Panc1 (cell line): ENCODE results near the gene KRT38.

ENCODE experiments used
- POLR2AphosphoS5 ChIP-seq: IDR thresholded peaks from 2 replicates; pipeline ENCODE4 v1.6.1; 2012; ENCODE audit warnings: mild to moderate bottlenecking, low read depth, low read length, moderate library complexity
- SIN3A ChIP-seq: IDR thresholded peaks from 2 replicates; pipeline ENCODE4 v1.6.1; 2012; ENCODE audit warnings: low read depth, mild to moderate bottlenecking, low read length, moderate library complexity, borderline replicate concordance; ENCODE audit not compliant: insufficient read depth
- TCF7L2 ChIP-seq: IDR thresholded peaks from 2 replicates; pipeline ENCODE4 v1.6.1; 2011; ENCODE audit warnings: mild to moderate bottlenecking, low read depth, low read length, inconsistent platforms
- TF ChIP-seq, protein P1 (sequence below): fragments of 450-650 bp; IDR thresholded peaks from 2 replicates; pipeline ENCODE4 v1.5.1; 2017; ENCODE audit warnings: mild to moderate bottlenecking
- TF ChIP-seq, protein P2 (sequence below), 2 experiments: IDR thresholded peaks; 2 replicates each; pipeline ENCODE4 v1.6.1; 2011 to 2012; ENCODE audit warnings: low read depth in 2 of 2, control low read depth in 1 of 2, low read length in 1 of 2, mild to moderate bottlenecking in 1 of 2, moderate library complexity in 1 of 2; ENCODE audit not compliant: insufficient read depth in 1 of 2

DNA sequence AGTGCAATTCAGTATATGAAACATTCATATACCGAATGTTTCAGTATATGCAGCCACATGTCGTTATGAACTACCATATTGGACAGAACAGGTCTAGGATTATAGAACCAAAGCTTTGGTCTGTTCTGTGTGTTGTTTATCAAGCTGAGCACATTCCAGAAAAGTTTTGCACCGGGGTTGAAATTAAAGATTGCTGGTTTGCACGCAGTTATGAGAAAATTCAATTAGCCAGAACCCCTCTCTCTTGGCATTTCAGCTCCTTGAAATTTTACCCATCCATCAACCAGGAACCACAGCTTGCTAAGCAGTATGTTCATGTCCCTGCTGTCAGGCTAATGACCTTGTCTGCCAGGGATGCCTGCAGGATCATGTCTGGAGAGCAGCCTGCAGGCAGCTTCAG, 16.9 kb upstream of the KRT38 start:
- TF ChIP-seq, protein P1, sequence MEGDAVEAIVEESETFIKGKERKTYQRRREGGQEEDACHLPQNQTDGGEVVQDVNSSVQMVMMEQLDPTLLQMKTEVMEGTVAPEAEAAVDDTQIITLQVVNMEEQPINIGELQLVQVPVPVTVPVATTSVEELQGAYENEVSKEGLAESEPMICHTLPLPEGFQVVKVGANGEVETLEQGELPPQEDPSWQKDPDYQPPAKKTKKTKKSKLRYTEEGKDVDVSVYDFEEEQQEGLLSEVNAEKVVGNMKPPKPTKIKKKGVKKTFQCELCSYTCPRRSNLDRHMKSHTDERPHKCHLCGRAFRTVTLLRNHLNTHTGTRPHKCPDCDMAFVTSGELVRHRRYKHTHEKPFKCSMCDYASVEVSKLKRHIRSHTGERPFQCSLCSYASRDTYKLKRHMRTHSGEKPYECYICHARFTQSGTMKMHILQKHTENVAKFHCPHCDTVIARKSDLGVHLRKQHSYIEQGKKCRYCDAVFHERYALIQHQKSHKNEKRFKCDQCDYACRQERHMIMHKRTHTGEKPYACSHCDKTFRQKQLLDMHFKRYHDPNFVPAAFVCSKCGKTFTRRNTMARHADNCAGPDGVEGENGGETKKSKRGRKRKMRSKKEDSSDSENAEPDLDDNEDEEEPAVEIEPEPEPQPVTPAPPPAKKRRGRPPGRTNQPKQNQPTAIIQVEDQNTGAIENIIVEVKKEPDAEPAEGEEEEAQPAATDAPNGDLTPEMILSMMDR = no peak
- TF ChIP-seq POLR2AphosphoS5 = no peak
- TF ChIP-seq, protein P2, sequence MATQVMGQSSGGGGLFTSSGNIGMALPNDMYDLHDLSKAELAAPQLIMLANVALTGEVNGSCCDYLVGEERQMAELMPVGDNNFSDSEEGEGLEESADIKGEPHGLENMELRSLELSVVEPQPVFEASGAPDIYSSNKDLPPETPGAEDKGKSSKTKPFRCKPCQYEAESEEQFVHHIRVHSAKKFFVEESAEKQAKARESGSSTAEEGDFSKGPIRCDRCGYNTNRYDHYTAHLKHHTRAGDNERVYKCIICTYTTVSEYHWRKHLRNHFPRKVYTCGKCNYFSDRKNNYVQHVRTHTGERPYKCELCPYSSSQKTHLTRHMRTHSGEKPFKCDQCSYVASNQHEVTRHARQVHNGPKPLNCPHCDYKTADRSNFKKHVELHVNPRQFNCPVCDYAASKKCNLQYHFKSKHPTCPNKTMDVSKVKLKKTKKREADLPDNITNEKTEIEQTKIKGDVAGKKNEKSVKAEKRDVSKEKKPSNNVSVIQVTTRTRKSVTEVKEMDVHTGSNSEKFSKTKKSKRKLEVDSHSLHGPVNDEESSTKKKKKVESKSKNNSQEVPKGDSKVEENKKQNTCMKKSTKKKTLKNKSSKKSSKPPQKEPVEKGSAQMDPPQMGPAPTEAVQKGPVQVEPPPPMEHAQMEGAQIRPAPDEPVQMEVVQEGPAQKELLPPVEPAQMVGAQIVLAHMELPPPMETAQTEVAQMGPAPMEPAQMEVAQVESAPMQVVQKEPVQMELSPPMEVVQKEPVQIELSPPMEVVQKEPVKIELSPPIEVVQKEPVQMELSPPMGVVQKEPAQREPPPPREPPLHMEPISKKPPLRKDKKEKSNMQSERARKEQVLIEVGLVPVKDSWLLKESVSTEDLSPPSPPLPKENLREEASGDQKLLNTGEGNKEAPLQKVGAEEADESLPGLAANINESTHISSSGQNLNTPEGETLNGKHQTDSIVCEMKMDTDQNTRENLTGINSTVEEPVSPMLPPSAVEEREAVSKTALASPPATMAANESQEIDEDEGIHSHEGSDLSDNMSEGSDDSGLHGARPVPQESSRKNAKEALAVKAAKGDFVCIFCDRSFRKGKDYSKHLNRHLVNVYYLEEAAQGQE (IDR thresholded peaks at IDR 0.05; ENCODE audit: insufficient read depth in 1 of 2, low read depth in 2 of 2, low read length in 1 of 2) = no peak
- no peak for TF ChIP-seq SIN3A
- TF ChIP-seq TCF7L2 = no peak
